Measurements from ENCODE around the gene FXYD2. TPM values are rescaled to one million over a fixed set of nuclear protein-coding genes. Genes with fewer than 3 reads are reported as not detected.

Gene FXYD2
- total and polyA plus RNA-seq, 9 of the 15 experiments (the other 6 are each of a cell fraction or from before 2014, with no cell fraction given), result not detected

DNA sequence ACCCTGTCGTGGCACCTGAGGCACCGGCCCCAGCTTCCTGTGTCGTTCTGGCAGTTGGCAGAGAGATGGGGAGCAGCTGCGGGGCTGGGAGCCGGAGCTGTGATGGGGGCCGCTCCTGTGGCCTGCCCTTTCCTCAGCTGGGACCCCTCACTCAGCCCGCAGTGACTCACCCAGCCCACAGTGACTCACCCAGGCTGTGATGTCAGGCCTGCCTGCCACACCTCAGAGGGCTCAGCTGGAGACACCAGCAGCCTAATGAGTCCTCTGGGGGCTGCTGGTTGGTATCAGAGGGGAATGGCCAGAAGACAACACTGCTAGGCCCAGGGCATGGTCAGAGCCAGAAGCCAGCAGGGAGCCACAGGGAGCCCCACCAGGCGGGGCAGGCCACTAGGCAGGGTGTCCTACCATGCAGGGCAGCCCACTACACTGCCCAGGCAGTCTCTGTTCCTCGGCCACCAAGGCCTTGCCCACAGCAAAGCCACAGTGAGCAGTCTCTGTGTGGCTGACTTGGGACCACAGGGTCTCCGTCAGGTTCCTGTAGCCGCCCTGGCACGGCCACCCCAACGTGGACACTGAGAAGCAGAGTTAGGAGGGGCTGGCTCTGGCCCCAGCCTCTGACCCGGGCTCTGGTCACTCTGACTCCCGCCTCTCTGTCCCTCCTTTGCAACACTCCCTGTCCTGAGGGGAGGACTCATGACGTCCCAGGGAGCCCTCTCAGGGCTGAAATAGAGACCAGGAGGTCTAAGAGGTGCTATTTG, 4.2 kb upstream of the FXYD2 start (continued):
- TF ChIP-seq JUND (IDR thresholded peaks at IDR 0.05; ENCODE audit: borderline replicate concordance, low read depth, low read length) (peak; percentile 87), JUND (tag; IDR thresholded peaks at IDR 0.05; ENCODE audit: borderline replicate concordance, low read depth, low read length) (peak; percentile 32; the same call in 1 of the 3 replicates), ZNF75A (CRISPR knock-in tag; IDR thresholded peaks at IDR 0.05) (no peak), SMARCC2 (IDR thresholded peaks at IDR 0.05; ENCODE audit: low read depth) (0 out of 2 replicates have a peak, but pooled peaks have one; percentile 38), KDM4B (IDR thresholded peaks at IDR 0.05; ENCODE audit: borderline replicate concordance in 2 of 2, low read depth in 1 of 2) (no peak), SMARCA4 (IDR thresholded peaks at IDR 0.05) (peak; percentile 75; the same call in 1 of the 2 replicates), JUN (IDR thresholded peaks at IDR 0.05; ENCODE audit: borderline replicate concordance, low read depth, low read length) (peak; percentile 93), JUN (CRISPR knock-in tag; IDR thresholded peaks at IDR 0.05; ENCODE audit: borderline replicate concordance) (0 out of 2 replicates have a peak, but pooled peaks have one; percentile 40), SRSF7 (optimal IDR thresholded peaks at IDR 0.05; ENCODE audit: low read depth, low read length) (no peak), TCFL5 (CRISPR knock-in tag; conservative IDR thresholded peaks at IDR 0.05) (no peak), SP1 (CRISPR knock-in tag; IDR thresholded peaks at IDR 0.05) (no peak), DPF2 (IDR thresholded peaks at IDR 0.05) (peak; percentile 23; the same call in 1 of the 2 replicates)
- TF ChIP-seq, protein P1, sequence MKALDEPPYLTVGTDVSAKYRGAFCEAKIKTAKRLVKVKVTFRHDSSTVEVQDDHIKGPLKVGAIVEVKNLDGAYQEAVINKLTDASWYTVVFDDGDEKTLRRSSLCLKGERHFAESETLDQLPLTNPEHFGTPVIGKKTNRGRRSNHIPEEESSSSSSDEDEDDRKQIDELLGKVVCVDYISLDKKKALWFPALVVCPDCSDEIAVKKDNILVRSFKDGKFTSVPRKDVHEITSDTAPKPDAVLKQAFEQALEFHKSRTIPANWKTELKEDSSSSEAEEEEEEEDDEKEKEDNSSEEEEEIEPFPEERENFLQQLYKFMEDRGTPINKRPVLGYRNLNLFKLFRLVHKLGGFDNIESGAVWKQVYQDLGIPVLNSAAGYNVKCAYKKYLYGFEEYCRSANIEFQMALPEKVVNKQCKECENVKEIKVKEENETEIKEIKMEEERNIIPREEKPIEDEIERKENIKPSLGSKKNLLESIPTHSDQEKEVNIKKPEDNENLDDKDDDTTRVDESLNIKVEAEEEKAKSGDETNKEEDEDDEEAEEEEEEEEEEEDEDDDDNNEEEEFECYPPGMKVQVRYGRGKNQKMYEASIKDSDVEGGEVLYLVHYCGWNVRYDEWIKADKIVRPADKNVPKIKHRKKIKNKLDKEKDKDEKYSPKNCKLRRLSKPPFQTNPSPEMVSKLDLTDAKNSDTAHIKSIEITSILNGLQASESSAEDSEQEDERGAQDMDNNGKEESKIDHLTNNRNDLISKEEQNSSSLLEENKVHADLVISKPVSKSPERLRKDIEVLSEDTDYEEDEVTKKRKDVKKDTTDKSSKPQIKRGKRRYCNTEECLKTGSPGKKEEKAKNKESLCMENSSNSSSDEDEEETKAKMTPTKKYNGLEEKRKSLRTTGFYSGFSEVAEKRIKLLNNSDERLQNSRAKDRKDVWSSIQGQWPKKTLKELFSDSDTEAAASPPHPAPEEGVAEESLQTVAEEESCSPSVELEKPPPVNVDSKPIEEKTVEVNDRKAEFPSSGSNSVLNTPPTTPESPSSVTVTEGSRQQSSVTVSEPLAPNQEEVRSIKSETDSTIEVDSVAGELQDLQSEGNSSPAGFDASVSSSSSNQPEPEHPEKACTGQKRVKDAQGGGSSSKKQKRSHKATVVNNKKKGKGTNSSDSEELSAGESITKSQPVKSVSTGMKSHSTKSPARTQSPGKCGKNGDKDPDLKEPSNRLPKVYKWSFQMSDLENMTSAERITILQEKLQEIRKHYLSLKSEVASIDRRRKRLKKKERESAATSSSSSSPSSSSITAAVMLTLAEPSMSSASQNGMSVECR (CRISPR knock-in tag; IDR thresholded peaks at IDR 0.05), result no peak
- TF ChIP-seq, protein P2, sequence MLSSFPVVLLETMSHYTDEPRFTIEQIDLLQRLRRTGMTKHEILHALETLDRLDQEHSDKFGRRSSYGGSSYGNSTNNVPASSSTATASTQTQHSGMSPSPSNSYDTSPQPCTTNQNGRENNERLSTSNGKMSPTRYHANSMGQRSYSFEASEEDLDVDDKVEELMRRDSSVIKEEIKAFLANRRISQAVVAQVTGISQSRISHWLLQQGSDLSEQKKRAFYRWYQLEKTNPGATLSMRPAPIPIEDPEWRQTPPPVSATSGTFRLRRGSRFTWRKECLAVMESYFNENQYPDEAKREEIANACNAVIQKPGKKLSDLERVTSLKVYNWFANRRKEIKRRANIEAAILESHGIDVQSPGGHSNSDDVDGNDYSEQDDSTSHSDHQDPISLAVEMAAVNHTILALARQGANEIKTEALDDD (IDR thresholded peaks at IDR 0.05), result no peak
- TF ChIP-seq, protein P3, sequence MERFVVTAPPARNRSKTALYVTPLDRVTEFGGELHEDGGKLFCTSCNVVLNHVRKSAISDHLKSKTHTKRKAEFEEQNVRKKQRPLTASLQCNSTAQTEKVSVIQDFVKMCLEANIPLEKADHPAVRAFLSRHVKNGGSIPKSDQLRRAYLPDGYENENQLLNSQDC (CRISPR knock-in tag; IDR thresholded peaks at IDR 0.05), result no peak
- TF ChIP-seq, protein P4, sequence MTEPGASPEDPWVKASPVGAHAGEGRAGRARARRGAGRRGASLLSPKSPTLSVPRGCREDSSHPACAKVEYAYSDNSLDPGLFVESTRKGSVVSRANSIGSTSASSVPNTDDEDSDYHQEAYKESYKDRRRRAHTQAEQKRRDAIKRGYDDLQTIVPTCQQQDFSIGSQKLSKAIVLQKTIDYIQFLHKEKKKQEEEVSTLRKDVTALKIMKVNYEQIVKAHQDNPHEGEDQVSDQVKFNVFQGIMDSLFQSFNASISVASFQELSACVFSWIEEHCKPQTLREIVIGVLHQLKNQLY (CRISPR knock-in tag; conservative IDR thresholded peaks at IDR 0.05), result no peak
